Measurements from ENCODE around the gene SCN5A.

Gene SCN5A

DNA sequence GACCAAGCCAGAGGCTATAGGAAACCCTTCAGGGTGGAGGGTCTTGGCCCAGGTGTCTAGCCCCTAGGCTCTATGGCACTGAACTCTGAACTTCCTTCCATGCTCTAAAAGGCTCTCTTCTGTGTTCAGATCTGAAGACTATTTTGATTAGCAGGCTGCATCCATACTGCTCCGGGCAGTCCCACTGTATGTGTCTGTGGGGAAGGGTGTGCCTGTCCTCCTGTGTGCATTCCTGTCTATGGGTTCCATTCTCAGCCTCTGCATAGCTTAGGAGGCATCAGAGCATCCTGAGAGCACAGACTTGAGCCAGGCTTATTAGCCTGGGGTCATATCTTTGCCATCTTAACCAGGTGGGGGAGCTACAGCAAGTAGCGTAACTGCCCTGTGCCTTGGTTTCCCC, 115.3 kb downstream of the SCN5A start:
- DNase-seq = no peak

GRCh38 chr3:38533285-38533976, 116.1 kb downstream of the SCN5A start:
- DNase-seq = no peak

- DNase-seq = no peak
Measured at GRCh38 chr3:38532529-38532928, 117.0 kb downstream of the SCN5A start.

DNA sequence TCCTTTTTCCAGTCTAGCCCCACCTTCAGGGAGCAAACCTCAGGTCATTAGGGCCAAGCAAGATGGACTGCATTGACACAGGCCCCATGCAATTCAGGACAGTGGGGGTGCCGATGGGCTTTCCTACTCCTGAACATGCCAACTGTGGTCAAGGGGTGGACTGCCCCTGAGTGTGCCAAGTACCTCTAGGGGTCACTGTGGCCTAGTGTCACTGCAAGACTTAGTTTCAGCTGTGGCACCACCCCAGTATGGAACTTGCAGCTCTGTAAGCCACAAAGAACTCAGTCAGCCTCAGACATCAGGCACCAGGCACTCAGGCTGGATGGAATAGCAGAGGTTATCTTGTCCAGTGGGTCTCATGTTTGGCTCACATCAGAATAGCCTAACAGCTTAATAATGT, 121.0 kb downstream of the SCN5A start:
- DNase-seq = no peak

- DNase-seq = no peak
Measured at GRCh38 chr3:38526792-38527191, 122.7 kb downstream of the SCN5A start.

GRCh38 chr3:38524141-38524739, 125.2 kb downstream of the SCN5A start:
- no peak for DNase-seq

- DNase-seq = no peak
Measured at GRCh38 chr3:38522002-38522401, 127.5 kb downstream of the SCN5A start.

- DNase-seq = peak; percentile 28
Measured at GRCh38 chr3:38521391-38521987, 128.0 kb downstream of the SCN5A start.

DNA sequence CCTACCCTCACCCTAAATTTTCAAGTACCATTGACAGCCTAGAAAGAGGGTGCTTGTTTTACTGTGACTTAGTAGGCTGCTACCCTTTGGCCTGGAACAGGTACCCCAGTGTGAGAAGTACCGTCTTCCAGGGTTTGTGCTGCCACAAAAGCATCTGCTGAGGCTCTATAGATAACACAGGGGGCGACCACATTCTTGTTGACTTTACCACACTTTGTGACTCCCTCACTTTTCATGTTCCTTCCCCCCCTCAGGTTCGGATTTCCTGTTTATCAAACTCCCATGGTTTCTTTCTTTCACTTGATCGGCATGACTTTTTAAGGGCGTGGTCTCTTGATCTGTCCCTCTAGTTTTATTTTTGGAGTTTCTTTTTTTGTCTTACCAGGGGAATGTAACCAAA, 129.8 kb downstream of the SCN5A start:
- DNase-seq = no peak

DNA sequence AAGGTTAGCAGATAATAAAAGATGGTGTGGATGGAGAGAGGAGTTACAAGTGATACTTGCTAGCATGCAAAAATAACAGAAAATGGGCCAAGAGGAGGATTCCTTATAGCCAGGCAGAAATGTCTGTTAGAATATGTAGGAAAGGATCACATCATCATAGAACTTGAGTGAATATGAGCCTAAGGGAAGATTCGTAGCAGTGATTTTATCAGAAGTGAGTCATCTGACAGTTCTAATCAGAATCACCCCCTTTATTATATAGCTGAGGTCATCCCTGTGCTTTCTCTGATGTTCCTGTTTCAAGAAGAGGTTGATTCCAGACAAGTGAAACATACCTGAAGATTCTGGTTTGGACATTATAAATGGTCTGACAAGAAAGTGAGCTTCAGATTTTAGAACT, 130.5 kb downstream of the SCN5A start:
- no peak for DNase-seq

DNA sequence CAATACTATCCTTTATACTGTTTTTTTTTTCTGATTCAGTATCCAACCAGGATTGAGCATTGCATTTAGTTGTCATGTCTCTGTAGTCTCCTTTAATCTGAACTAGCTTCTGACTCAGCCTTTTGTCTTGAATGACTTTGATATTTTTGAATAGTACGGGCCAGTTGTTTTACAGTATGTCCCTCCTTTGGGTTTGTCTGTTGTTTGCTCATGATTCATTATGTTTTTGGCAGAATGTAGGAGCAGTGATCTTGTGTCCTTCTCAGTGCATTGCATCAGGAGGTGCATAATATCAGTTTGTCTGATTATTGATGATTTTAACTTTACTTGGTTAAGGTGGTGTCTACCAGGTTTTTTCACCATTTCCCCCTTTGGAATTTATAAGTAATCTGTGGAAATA, 132.8 kb downstream of the SCN5A start:
- no peak for DNase-seq

DNA sequence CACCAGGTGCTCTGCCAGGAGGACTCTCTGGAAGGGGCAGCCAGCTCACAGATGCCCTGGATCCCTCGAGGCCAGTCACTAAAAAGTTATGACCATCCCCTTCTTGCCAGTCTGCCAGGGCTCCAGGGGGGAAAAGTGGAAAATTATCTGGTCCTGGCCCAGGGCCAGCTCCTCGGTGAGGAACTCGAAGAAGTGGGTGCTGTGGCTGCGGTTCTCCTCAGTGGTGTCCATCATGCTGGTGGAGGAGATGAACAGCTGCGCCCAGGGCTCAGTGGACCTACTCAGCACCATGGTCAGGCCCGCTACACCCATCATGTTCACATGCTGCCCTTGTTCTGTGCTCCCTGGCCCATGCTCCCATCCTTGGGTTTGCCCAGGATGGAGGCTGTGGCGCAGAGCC, 134.1 kb downstream of the SCN5A start:
- DNase-seq = no peak

DNA sequence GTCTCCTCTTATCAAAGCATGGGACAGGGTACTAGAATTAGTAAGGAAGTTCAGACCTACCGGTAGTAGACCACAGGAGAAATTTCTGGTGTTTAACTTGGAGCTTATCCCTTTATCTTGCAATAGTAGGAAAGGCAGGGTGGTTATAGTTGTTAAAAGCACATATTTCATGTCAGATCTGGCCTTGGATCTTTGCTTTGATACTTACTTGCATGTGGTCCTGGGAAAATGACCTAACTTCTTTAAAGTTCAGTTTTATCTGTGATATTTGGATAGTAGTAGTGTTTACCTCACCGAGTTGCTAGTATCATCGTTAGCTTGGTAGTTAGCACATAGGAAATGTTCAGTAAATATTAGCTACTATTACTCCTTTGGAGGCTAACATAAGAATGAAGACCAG, 137.9 kb downstream of the SCN5A start:
- no peak for DNase-seq

- DNase-seq = no peak
Measured at GRCh38 chr3:38510631-38511030, 138.9 kb downstream of the SCN5A start.

DNA sequence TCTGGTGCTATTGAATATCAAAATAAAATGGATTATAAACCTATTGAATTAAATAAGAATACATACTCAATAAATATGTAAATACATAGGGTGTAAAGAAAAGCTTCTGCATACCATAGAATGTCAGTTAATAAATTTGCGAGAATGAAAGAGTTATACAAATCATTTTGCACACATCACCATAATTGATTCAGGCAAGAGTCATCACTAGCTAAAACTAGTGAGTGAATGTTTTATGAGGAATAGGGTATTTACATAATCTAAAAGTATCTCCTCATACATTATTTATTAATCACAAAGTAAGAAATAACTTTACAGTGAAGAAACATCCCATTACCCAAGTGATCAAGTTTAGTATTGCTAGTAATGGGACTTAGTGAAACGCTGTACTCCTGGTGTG, 139.8 kb downstream of the SCN5A start:
- DNase-seq = no peak

- no peak for DNase-seq
Measured at GRCh38 chr3:38507120-38507519, 142.4 kb downstream of the SCN5A start.

DNA sequence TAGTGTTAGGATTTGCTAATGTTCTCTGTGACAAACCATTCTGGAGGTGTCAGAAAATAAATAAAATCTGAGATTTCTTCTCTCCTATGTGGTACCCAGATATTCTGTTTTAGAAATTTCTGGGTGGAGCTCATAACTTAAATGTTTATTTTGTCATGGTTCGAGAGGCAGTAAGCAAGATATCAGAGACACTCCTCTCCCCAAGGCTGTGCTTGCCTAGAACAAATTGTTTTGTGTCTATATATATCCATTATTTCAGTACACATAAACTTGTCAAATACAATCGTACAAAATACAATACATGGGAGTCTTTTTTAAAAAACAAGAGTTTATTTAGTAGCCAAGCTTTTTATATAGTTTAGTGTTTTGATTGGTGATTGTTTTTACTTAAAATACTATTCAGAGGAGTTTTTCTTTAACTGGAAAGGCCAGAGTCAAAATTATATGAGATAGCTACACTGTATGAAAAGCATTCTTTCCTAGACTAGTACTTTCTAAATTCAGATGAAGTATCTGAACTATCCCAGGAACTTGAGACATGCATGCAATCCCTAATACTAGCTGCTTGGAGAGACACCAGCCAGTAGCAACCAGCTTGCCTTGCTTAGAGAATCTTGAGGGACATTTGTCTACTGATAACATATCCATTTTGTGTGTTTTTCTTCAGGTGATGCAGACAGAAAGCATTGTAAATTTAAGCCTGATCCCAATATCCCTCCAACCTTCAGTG, 148.6 kb downstream of the SCN5A start:
- no peak for DNase-seq
